LHCN-M2 (cell line): ENCODE data around the gene SEC16B. TPM values are rescaled to one million over a fixed set of nuclear protein-coding genes. Genes with fewer than 3 reads are reported as not detected.

ENCODE experiments used
- DNase-seq: peaks from one replicate; pipeline ENCODE4 v3.0.0-alpha.2; 2012; ENCODE audit warnings: low read depth
- total RNA-seq: library from RNA; depleted of rRNA; stranded (reverse); fragments of >200 nt; gene quantifications from 2 replicates; pipeline ENCODE4 v1.2.3, GENCODE V29; 2014

Gene SEC16B
- total RNA-seq, 1 experiment from 2014 or later = 10.8 TPM

DNA sequence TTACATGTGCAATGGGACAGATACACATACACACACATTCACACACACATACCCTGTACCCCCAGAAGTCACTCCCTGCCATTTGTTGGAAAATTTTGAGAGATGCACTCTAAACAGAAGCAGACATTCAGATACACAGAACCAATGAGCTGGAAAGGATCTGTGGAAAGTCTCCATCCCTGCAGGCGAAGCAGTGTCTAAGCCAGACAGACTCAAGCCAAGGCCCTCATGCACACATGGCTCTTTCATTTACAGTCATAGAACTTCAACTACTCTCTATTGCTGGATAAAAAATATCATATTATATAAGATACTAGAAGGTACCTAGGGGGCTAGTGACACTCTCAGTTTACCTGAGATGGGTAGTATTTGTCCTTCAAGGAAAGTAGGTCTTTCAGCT is 7.3 kb upstream of the SEC16B start:
- no peak for DNase-seq

DNA sequence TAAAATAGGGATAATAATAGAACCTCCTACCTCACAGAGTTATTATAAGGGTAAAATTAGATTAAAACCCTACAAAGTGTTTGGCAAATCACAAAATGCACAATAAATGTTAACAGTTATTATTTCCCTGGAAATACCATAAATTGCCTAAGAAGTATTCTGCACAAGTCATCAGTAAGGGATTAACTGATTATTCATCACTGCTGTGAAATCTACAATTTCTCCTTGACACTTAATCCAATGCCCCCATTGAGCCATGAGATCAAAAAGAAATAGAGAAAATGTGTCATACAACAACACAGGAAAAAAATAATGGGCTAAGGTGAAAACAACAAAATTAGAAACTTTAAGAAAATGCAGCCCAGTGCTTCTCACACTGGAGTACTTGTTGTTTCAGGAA is 6.7 kb upstream of the SEC16B start:
- DNase-seq = peak; percentile 55

DNA sequence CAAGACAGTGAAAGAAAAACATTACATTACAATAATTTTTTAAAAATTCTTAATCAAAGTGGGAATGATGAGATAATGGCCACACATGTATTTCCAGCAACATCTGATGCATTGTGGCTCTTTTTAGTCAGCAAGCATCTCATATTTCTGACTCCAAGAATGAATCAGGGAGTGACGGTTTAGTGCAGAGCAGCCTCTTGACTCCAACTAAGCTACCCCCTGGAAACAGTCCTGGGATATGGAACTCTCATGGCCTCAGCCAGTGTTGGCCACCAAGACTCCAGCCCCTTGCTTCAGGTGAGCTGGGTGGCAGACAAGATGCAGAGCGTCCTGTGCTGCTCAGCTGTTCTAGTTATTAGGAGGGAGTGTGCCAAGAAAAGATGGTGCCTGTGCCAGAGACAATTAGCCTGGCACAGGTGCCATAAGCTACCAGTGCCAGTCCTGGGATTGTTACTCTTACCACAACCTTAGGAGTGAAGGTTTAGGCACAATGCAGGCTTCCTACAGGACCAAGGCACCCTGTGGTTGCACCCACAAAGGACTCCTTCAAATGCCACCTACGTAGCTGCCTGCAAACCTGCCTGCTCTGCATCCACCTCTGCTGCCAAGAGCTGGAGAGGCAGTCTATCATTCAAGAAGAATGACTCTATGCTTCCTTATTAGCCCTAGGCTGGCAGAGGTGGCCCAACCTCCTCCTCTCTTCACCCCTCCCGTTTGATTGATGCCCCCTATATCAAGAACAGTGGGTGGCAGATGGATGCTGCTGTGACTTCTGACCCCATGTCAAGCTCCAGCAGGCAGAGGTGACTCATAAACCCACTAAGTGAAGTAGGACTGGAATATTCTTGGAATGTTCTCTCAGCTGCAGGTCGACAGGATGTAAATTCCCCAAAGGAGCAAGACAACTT is 6.0 kb upstream of the SEC16B start:
- DNase-seq = peak; percentile 90

DNA sequence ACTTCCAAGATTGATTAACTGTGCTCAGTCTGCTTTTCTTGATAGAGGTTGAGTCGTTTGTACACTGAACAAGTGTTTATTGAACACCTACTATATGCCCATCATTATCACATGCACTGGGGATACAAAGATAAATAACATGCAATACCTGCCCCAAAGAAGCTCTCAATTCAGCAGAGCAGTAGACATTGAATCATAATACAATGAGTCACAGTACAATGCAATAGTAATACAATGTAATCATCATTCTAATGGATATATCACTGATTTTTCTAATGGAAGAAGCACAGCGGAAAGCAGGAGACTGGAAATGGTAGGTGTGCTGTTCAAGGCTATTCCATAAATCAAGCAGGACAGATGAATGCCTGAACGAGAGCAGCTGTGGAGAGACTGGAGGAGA is 3.7 kb upstream of the SEC16B start:
- DNase-seq = no peak

DNA sequence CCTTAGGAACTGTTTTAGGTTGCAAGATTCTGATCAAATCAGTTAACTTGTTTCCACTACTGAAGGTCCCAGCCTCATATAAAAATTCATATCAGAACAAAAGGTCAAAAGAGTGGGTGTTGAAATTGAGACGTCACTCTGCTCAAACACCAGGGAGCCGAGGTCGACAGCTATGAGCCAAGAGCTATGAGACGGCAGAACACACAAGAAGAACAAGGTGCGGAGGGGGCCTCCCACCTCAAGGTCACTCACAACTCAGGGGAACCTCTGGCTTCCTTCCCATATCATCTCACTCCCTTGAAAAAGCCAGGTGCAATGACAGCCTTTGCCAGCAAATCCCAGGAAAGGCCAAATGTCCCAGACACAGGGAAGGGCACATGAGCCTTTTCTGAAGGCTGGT is 749 bp downstream of the SEC16B start:
- DNase-seq = no peak

DNA sequence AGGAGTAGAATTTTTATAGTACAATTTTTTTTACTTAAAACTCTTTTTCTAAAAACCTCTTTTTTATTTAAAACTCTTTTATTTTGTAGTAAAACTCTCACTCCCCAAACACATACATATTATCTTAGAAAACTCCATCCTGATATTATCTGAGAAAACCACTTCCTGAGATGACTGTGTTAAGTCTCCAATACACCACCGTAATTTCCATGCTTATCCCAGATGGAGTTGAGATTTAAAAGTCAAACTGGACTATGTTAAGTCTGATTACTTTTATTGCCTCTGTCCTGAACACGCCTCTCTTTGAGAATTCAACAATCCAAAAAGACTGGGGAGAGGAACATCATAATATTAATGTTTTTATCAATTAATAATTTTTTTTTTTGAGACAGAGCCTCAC is 3.7 kb downstream of the SEC16B start:
- DNase-seq = no peak

DNA sequence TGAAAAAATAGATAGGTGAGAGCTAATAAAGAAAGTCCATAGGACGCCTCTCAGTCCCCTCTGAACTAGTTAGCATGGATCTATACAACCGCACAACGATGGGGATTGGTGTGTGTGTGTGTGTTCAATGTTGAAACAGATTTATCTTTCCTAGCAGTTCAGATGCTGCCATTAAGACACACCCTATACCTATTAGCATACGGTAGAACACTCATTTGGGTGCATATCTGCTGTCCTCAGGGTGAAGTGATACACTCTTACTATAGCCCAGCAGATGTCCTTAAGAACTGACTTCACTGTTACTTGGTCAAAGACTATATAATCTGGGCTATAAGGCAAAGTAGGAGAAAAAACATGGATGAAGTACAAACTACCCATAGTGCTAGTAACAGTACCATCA is 4.6 kb downstream of the SEC16B start:
- no peak for DNase-seq

DNA sequence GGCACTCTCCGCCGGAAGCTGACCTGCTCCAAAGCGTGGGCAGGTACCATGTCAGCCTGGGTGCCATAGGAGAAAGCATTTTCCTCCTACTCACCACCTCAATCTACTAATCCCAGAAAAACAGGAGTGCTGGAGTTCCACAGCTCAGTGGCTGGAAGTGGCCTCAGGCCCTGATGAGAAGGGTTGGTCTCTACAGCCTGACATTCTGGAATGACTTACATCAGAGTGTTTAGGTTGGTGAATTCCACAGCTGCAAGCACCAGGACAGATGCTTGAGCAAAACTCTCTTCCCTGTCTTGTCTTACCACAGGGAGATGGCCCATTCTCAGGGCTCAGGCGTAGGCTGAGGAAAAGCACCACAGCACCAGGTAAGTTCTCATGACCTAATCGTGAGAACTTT is 5.5 kb downstream of the SEC16B start:
- DNase-seq = no peak

DNA sequence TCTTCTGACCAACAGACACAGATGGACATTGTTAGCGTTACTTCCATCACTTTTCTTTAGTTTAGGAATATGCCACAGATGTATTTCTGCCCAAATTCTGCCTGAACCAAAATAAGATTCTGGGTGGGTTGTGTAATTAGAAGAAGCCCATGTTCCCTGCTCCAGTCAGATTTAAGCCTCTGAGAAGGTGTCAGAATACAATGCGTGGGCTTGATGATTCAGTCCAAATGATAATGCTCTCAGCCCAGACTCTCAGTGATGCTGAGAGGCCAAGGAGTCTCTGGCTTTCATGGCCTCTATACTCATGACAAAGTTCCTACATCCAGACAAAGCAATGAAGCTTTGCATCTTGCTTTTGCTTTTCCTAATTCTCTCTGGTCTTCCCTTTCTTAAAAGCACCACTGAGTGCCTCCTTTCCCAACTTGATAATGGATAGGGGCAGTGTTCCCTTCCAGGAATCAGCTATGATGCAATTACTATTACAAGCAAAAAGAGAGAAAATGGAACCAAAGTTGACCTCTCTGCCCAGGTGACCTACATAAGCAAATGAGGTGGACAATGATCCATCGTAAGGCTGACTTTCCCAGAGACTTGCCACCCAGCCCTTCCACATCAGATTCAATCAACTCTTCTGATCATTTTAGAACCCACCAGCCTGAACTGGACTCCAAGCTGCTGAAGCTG is 8.8 kb downstream of the SEC16B start:
- no peak for DNase-seq

DNA sequence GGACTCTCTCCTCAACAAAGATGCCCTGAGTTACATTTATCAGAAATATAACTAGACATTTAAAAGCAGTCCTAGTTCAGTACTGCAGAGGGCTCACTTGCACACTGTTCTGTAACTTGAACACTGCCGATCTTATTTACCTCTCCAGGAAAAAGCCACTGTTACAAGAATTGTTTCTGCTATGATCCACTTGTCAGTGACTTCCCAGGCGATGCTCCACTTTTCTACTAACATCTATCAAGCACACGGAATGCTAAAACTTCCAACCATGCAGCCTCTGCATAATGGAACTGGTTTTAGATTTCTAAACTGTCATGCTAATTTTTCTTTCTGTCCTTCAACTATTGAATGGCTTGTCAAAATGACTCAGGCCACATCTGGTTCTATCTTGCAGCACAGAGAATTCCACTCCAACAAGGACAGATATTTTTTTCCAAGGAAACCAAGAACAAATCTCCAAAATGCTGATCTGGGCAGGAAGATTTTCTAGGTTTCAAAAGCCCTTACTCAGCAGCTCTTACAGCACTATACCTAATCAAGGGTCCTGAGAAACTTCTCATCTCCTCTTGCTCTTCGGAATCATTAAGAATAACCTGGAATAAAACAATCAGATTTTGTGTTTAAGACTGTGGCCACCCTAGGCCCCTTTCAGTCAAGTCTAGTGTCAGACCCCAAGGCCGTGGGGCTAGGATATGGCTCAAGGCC is 9.9 kb downstream of the SEC16B start:
- peak; percentile 61 for DNase-seq

DNA sequence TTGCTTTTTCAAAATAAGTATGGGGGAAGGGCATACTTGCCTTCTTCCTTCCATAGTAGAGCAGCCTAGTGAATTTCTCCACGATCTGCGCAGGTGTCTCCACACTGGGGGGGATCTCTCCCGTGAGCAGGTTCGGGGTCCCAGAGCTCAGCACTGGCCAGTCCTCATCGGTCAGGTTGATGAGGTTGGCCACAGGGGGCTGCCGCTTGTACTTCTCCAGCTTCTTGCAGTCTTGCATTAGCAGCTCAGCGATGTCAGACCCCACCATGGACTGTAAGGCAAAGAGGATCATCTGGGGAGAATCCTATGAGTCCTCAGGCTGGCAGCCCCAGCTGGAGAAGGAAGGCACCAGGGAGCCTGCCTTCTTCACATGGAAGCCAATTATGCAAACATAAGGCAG is 11.8 kb downstream of the SEC16B start:
- no peak for DNase-seq

DNA sequence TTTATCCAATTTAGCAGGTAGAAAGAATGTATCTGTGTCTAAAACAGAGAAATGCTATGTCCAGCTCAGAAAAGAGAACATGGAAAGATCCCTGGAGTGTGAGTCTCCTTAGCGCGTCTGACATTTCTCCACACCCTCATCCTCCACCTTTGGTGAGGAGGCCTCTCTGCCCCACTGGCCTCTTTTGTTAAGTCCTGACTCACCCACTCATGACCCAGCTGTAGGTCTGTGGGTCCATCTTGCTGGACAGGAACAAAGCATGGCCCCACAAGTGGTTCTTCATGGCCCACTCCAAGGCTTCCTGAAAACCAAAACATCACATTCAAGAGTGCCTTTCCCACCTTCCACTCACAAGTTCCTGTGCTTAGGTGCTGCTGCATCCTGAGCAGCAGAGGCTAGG is 15.8 kb downstream of the SEC16B start:
- no peak for DNase-seq

DNA sequence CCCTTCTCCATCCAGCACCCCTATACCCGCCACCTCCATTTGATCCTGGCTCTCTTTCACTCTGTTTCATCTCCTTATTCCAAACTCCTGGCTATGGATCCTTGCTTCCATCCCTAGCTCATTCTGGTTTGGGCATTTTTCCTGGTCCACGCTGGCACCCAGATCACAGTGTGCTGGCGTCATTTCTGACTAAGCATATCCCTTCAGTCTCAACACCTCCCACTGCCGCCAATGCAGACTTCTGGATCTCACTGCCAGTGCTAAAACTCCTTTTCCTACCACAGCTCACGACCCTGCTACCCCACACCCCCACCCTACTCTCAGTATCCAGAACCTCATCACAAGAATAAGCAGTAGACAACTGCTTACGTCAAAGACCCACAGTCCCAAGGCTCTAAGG is 16.3 kb downstream of the SEC16B start:
- no peak for DNase-seq

DNA sequence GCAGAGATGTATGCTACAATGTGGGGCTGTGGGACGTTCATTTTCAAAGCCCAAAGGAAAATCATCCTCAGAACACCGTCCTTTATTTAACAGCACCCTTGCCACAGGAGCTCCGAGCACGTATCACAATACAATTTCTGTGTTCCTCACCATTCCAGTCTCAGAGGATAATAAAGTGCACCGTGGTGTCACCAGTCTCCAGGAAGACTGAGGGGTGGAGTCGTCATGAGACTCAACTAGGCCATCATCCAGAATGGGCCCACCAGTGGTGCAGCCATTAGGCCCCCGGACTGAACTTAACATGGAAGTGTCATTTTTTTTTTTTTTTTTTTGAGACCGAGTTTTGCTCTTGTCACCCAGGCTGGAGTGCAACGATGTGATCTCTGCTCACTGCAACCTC is 17.2 kb downstream of the SEC16B start:
- DNase-seq = no peak

DNA sequence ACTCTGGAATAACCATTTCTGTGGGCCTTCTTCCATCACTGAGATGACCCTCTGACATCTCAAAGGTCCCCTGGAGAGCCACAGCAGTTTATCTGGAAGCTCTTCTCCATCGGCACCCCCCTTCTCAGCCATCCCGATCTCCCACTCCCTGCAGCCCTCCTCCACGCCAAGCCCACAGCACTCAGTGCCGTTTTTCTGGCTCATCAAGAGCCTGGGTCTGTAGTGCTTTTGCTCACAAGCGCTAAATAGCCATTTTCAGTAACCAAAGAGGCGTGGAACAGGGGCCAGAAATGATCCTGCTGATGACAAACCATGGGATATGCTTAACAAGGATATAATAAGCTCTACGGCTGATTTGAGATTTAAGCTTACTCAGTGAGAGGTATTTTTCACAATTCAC is 17.6 kb downstream of the SEC16B start:
- no peak for DNase-seq

DNA sequence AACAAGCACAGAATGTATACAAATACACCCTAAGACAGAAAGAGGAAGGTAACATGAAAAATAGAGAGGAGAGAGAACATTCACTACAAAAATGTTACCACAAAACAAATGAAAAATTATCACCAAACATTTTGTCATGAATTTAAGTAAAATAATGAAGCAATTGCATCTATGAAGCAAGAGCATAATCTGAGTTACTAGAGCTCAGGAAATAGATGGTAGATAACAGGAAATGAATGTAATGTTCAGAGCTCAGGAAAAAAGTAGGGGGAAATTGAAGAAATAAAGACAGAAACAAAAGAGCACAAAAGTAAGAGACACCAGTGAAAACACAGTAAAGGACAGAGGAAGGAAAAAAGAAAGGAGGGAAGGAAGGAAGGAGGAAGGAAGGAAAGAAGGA is 19.4 kb downstream of the SEC16B start:
- no peak for DNase-seq

DNA sequence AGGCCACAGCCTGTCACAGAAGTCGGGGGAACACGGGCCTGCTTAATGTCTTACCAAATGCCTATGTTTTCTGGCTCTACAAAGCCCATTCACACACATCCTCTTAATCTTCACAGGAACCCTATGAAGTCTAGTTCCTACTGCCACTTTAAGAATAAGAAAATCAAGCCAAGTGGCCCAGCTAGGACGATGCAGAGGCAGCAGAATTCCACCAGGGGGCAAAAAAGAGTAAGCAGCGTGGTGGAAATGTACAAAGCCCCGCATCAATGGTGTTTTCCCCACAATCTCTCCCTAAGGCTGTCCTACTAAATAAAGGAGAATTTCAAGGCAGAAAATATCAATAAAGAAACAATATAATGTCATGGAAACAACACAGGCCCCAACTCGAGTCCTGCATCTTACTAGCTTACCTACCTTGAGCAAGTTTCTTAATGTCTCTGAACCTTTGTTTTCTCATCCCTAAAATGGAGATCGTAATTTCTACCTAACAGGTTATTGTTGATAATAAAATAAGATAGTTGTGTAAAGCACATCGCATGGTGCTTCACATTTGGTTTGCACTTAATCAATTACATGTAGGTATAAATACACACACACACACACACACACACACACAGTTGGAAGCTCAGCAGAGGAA is 21.4 kb downstream of the SEC16B start:
- peak; percentile 75 for DNase-seq

DNA sequence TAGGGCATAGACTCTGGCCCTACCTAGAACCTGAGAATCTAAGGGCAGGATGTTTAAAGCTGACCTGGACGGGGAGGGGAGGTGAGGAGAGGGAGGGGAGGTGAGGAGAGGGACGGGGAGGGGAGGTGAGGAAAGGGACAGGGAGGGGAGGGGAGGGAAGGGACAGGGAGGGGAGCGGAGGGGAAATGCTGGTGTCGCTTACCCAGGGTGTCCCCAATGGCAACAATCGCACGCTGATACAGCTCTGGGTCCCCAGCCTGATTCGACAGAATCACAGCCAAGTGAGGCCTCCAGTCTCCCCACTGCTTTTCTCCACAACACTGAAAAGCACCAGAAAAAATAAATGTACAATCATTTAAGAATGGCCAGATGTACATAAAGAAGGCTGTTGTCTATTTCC is 22.2 kb downstream of the SEC16B start:
- DNase-seq = no peak

DNA sequence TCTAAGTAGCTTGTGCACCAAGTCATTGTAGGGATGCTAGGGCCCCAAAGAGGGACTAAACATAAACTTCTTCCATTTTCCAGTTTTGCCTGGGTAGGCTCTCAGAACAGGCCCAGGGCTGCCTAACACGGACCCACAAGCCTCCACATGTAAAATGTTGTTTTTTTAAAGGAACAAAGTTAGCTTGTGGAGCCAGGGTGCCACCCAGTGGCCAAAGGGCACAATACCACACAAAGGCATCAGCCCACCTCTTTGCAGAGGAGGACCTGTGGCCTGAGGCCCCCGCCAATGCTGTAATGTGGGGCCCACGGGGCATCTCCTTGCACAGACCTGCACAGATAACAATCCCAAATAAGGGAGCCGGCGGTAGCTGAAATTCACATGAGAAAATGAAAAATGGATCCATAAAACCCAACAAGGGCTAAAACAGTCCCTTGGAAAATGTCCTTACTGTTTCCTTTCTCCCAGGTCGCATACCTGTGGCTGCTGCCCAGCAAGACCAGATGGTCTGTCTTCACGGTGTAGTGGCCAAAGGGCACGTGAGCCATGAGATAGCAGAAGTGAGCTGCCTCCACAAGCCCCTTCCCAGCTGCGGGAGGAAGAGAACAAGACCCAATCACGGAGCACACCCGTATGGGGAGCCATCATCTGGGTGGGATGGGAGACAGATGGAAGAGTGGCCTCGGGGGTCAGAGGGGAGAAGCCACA is 23.8 kb downstream of the SEC16B start:
- peak; percentile 64 for DNase-seq

DNA sequence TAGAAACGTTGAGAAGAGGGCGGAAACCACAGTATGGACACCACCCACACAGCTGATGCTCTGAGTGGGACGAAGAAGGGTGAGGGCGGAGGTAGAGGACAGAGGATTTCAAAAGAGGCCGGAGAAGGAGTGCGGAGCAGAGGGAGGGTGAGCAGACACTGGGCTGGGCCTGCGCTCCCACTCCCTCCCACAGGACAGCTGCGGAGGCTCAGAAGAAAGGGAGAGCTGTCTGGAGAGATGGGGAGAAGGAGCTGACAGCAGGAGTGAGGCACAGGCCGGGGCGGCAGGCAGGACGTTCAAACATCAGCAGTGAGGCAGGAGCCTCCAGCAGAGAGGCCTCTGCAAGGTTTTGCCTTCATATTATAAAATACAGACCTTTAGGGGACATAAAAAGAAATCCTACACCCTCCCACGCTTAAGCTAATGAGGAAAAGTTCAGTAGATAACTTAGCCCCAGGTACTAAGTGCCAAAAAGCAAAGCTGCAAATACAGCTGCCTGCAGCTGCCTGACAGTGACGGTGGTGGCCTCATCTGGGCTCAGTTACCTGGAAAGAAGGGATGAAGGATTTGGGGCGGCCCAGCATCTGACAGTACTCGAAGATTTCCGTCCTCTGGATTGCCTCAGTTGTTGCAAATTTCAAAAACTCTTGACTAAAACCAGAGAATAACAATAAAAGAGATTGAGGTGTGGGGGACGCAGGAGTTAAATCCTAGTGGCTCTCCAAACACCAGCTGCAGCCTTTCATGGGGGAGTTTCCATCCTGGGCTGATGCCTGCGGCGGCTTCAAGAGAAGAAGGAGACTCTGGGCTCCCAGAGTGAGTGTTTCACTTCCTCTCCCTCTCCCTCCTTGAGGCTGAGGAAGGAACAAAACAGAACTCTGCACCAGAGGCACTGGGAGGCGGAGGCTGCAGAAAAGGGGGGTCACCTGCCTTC is 25.6 kb downstream of the SEC16B start:
- no peak for DNase-seq
